ENCODE data around the gene IZUMO4.
"Not testable (repeated sequence)": the region's sequence is repeated elsewhere in the genome, so short reads cannot be mapped to it uniquely, and the experiment has no call there.

Gene IZUMO4

DNA sequence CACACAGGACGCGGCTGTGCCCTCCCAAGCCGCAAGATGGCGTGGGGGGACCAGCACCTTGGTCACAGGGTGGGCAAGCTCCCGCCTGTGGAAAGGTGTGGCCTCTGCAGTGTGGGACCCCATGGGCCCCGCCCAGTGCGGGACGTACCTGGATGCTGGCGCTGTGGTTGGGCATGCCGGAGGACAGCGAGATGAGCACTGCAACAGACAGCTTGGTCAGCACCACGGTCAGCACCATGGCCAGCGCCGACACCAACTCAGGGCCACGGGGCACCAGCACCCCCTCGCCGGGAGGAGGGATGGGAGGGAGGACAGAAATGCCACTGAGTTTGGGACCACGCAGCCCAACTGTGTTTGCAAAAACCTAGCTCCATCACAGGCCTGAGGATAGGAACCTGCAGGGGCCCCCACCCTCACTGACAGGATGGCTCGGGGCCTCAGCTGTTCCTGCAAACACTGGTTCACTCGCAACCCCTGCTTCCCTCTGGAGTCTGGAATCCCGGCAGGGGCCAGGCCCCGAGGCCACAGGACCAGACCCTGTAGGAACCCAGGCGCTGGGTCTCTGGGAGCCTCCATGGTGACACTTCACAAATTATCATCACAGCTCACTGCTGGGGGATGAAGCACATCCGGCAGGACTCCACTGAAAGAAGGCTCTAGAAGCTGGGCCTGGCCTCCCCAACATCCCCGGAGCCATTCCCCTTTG is 27.1 kb downstream of the IZUMO4 start:
- H3K27me3 Mint-ChIP-seq (ENCODE audit: low read depth): no peaks in the 10 kb centered on the region

DNA sequence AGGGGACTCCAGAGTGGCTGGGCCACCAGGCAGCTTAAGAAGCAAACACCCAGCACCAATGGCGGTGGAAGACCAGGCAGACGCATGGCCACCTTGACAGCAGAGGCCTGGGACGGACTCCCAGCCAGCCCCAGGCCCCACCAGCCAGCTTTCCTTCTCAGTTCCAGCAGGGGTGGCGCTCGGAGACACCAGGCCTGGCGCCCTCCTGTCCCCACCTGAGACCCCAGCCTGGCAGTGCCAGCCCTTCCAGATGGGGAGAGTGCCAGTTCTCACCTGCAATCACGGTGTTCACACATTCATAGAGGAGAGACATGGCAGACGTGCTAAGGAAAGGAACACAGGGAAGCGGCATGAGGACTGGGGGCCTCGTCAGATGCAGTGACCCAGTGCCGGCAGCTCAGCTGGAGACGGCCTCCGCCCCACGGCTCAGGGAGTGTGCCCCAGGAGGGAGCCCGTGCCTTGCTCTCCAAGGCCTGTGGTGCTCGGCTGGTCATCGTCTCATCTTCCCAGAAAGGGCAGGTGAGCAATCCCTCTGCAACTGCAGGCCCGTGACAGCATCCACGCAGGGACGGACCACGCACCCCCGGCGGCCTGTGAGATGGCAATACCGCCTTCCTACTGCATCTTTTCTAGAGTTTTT is 30.3 kb downstream of the IZUMO4 start:
- Mint-ChIP-seq H3K9me3 (no peaks in the 10 kb centered on the region), H3K4me1 (no peaks in the 10 kb centered on the region), H3K27me3 (ENCODE audit: low read depth) (no peaks in the 10 kb centered on the region), H3K27ac (no peak overlapping the region), H3K4me3 (no peak overlapping the region), H3K36me3 (ENCODE audit: low read depth) (peaks cover 20% of the 10 kb centered on the region)
- TF ChIP-seq, protein P1, sequence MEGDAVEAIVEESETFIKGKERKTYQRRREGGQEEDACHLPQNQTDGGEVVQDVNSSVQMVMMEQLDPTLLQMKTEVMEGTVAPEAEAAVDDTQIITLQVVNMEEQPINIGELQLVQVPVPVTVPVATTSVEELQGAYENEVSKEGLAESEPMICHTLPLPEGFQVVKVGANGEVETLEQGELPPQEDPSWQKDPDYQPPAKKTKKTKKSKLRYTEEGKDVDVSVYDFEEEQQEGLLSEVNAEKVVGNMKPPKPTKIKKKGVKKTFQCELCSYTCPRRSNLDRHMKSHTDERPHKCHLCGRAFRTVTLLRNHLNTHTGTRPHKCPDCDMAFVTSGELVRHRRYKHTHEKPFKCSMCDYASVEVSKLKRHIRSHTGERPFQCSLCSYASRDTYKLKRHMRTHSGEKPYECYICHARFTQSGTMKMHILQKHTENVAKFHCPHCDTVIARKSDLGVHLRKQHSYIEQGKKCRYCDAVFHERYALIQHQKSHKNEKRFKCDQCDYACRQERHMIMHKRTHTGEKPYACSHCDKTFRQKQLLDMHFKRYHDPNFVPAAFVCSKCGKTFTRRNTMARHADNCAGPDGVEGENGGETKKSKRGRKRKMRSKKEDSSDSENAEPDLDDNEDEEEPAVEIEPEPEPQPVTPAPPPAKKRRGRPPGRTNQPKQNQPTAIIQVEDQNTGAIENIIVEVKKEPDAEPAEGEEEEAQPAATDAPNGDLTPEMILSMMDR (IDR thresholded peaks at IDR 0.05; ENCODE audit: unreplicated experiment in 3 of 3): no peak

More for the DNA sequence above, 27.1 kb downstream of the IZUMO4 start:
- Mint-ChIP-seq H3K4me3 (no peak overlapping the region), H3K36me3 (ENCODE audit: low read depth) (peaks cover 38% of the 10 kb centered on the region), H3K4me1 (no peaks in the 10 kb centered on the region), H3K27ac (no peak overlapping the region), H3K9me3 (no peaks in the 10 kb centered on the region)
- TF ChIP-seq, protein P1 (IDR thresholded peaks at IDR 0.05; ENCODE audit: unreplicated experiment in 3 of 3): no peak

- H3K27me3 Mint-ChIP-seq (ENCODE audit: low read depth): no peaks in the 10 kb centered on the region
- no peak overlapping the region for H3K4me3 Mint-ChIP-seq
- no peaks in the 10 kb centered on the region for H3K4me1 Mint-ChIP-seq
- no peaks in the 10 kb centered on the region for H3K9me3 Mint-ChIP-seq
- peaks cover 24% of the 10 kb centered on the region for H3K36me3 Mint-ChIP-seq (ENCODE audit: low read depth)
- H3K27ac Mint-ChIP-seq: no peak overlapping the region
- TF ChIP-seq, protein P1 (IDR thresholded peaks at IDR 0.05; ENCODE audit: unreplicated experiment in 3 of 3): no peak
These were observed 31.0 kb downstream of the IZUMO4 start for GRCh38 chr19:2127758-2128157.

- not testable (repeated sequence) for H3K27me3 Mint-ChIP-seq (ENCODE audit: low read depth); H3K9me3 Mint-ChIP-seq; H3K4me1 Mint-ChIP-seq; H3K4me3 Mint-ChIP-seq; H3K27ac Mint-ChIP-seq
- H3K36me3 Mint-ChIP-seq (ENCODE audit: low read depth): peaks cover 29% of the 10 kb centered on the region
These were observed 31.5 kb downstream of the IZUMO4 start for GRCh38 chr19:2128252-2128651.

DNA sequence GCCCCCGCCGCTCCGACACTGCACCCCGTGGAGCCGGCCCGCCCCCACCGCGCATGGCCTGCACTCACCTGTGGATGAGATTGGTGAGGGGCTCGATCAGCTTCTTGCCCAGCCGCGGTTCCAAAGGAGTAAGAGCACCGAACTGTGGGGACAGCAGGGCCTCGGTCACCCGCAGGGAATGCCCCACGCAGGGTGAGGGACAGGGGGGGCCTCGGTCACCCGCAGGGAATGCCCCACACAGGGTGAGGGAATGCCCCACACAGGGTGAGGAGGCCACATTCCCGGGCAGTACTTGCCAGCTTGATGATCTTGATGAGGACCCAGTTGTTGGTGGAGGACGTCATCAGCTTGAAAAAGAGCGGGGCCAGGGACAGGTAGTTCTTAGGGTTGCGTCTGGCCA is 32.3 kb downstream of the IZUMO4 start:
- Mint-ChIP-seq H3K9me3 (no peaks in the 10 kb centered on the region), H3K27me3 (ENCODE audit: low read depth) (no peaks in the 10 kb centered on the region), H3K4me1 (no peaks in the 10 kb centered on the region), H3K36me3 (ENCODE audit: low read depth) (peaks cover 31% of the 10 kb centered on the region), H3K27ac (no peak overlapping the region), H3K4me3 (no peak overlapping the region)
- TF ChIP-seq, protein P1 (IDR thresholded peaks at IDR 0.05; ENCODE audit: unreplicated experiment in 3 of 3): no peak

DNA sequence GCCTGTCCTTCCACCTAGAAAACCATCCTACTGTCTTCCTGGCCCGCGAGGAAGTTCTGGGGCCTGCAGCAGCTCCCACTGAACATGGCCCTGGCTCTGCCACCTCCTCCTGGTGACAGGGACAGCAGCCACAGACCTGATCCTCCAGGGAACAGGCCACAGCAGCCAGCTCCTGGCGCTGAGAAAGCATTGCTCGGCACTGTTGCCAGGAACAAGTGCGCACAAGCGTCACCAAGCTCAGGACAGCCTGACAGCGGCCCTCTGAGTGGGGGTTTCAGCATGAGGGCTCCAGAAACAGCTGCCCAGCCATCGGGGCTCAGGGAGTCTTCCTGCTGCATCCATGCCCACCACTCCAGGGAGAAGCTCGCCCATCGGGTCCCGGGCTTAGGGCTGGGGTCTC is 32.8 kb downstream of the IZUMO4 start:
- Mint-ChIP-seq H3K36me3 (ENCODE audit: low read depth) (peaks cover 27% of the 10 kb centered on the region), H3K4me3 (no peak overlapping the region), H3K27me3 (ENCODE audit: low read depth) (no peaks in the 10 kb centered on the region), H3K27ac (no peak overlapping the region), H3K9me3 (no peaks in the 10 kb centered on the region), H3K4me1 (no peaks in the 10 kb centered on the region)
- TF ChIP-seq, protein P1 (IDR thresholded peaks at IDR 0.05; ENCODE audit: unreplicated experiment in 3 of 3): no peak
